ENCODE results near the gene ASTL.

ASTL gene

DNA sequence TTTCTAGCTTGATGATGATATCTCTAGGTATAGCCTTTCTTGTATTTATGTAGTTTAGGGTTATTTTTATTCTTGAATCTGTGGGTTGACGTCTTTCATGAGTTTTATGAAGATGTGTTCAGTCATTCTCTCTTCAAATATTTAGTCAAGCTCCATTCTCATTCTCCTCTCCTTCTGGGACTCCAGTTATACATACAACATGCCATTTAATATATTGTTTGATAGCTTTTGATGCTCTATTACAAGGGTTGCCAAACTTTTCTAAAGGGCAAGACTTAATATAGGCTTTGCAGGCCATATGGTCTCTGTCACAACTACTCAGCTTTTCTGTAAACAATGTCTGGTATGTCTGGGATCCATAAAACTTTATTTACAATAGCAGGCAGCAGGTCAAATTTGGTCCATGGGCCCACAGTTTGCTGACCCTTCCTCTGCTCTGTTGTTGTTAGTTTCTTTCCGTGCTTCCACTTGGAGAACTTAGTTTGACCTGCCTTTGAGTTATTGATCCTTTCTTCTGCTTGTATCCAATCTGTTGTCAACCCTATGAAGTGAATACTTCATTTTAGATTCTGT is 63.0 kb downstream of the ASTL start:
- DNase-seq, result no peak

GRCh38 chr2:96074156-96074555 is 64.1 kb downstream of the ASTL start:
- no peak for DNase-seq

DNA sequence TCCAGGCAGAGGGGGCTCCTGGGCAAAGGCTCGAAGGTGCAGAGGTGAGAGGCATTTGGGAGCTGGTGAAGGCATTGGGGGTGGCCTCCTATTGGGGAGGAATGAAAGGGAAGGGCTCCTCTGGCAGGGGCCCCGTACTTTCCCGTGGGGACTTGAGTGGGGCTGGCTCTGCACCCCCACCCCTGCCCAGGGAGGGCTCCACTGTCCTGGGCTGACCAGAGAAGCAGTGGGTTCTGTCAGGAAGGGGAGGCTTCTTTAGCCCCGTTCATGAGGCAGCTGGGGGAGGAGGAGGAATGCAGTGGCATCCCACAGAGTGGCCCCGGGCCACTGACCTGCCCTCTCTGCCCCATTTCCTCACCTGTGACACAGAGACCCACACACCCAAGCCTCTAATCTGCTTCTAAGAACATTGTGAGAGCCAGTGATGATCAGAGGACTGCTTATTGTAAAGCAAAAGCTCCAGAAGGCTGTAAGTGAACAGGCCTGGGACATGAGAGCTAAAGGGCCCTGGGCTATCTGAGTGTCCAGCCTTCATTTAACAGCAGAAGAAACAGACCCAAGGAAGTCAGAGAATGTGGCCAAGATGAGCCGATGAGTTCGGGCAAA is 65.0 kb downstream of the ASTL start:
- no peak for DNase-seq

All from NCI-H2227 treated with DMSO at 0.1 percent for 48 hours (cell line).